NCI-H524 (cell line): ENCODE results near the gene SAMD4B.
"Not testable (repeated sequence)": the region's sequence is repeated elsewhere in the genome, so short reads cannot be mapped to it uniquely, and the experiment has no call there.

Experiments used
- DNase-seq, 2 experiments: peaks; one replicate each; lab custom pipeline; 2025; lab: John Stamatoyannopoulos, UW

SAMD4B gene

GRCh38 chr19:39334444-39334976, 7.7 kb upstream of the SAMD4B start:
- no peak for DNase-seq

GRCh38 chr19:39335168-39335548, 7.1 kb upstream of the SAMD4B start:
- no peak for DNase-seq

GRCh38 chr19:39336483-39336882, 5.7 kb upstream of the SAMD4B start:
- no peak for DNase-seq

DNA sequence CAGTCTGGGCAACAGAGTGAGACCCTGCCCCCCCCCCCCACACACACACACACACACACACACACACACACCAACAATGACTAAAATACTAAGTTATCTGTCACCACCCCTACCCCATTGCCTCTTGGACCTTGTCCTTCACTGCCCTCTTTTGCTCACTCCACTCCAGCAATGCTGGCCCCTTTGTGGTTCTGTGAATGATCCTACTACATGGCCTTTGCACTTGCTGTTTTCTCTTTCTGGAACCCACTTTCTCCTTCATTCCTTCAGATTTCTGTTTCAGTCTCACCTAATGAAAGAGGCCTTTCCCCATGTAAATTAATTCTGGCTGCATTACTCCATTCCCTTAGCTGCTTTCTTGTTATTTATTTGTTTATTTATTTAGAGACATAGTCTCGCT, 2.5 kb upstream of the SAMD4B start:
- DNase-seq: no peak

- DNase-seq: not testable (repeated sequence)
Measured at GRCh38 chr19:39340156-39340555, 2.1 kb upstream of the SAMD4B start.

DNA sequence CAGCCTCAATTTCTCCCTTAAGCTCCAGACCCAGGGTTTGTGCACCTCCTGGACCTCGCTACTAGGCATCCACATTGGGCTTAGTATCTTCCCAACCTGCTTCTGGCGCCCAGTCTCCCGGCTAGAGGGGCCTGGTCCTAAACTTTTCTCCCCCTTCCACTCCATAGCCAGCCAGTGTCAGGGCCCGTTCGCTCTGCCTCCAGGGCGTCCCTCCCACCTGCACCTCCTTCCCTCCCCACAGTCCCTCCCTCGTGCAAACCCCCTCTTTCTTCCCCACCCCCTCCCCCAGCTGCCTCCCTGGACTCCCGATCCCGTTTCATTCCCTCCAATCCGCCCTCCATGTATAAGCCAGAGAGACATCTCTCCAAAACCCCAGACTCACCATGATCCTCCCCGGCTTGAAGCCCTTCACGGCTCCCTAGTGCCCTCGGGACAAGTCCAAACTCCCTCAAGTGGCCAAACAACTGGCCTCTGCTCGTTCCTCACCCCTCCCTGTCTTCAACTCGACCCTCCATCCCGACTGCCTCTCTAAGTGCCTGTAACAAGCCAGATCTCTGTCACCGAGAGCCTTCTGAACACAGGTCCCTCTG, 997 bp upstream of the SAMD4B start:
- DNase-seq: peak in 1 of 2 experiments; percentile 66

DNA sequence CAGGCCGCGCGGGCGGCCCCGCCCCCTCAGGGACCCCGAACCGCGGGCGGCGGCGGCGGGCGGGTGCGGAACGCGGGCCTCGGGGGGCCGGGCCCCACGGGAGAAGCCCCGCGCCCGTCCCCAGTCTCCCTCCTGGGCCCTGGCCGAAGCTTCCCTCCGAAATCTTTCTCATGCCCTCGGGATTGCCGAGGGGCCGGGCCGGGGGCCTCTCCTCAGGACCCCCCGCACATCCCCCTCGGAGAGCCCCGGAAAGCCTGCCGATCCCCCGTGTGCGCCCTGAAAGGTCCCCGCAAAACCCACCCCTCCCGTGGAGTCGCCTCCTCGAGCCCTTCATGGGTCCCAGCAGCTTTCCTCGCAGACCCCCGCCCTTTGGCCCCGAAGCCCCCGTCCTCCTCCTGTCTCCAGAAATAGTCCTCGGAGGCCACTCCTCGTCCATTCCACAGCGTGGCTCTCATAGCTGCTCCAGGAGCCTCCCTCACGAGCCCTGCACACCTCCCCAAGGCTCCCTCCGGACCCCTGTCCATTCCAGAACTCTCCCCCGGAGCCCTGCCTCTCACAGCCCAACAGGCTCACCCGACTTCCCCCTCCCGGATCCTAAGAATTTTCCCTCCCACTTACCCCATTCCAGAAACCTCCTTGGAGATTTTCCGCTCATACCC, 555 bp downstream of the SAMD4B start:
- DNase-seq: no peak

- no peak for DNase-seq
Measured at GRCh38 chr19:39345956-39346355, 3.7 kb downstream of the SAMD4B start.

DNA sequence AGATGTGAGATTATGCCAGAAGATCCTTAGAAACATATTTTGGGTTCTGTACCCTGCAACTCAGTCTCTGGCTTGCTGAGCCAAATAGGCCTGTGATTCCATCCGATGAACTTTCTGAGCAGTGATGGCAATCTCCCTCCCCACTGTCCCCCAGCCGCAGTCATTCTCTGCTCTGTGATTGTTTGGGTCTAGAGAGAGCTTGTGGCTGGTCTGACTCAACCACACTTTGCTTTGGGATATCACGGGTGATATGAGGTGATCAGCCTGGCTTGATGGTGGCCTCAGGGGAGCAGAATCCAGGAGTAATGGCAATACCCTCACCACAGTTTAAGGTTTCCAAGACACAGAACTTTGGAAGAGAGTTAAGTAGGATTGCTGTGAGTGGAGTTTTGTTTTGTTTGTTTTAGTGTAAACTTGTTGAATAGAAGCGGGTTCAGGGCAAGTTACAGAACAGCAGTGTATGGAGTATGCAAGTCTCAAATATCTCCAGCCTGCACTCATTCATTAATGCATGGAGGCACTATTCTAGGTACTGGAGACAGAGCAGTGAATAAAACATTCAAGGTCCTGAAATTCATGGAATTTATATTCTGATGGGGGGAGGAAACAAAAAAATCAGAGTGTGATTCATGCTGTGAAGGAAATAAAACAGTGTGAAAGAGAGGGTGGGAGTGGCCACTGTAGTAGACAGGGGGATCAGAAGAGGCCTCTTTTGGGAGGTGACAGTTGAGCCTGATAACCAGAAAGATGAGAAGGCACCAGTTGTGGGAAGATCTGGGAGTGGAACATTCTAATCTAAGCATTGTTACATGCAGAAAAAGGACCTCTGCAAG, 5.3 kb downstream of the SAMD4B start:
- no peak for DNase-seq

DNA sequence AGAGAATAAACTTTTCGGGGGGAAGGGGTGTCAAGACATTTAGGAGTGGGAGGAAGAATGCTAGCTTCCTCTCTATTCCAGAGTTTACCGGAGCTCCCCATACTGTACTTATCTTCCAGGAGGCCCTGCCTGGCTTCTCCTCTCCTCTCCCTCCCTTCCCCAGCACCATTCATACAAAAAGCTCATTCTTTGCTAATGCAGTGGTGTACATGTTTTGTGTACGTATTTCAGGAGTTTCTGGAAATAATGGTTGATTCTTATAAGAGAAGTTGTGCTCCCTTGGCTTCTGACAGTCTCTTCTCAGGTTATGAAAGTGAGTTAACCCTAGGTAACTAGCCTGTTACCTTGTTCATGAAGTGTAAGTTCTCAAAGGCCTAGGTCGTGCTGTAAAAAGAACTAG, 7.1 kb downstream of the SAMD4B start:
- DNase-seq: no peak

GRCh38 chr19:39350156-39350555, 7.9 kb downstream of the SAMD4B start:
- no peak for DNase-seq

DNA sequence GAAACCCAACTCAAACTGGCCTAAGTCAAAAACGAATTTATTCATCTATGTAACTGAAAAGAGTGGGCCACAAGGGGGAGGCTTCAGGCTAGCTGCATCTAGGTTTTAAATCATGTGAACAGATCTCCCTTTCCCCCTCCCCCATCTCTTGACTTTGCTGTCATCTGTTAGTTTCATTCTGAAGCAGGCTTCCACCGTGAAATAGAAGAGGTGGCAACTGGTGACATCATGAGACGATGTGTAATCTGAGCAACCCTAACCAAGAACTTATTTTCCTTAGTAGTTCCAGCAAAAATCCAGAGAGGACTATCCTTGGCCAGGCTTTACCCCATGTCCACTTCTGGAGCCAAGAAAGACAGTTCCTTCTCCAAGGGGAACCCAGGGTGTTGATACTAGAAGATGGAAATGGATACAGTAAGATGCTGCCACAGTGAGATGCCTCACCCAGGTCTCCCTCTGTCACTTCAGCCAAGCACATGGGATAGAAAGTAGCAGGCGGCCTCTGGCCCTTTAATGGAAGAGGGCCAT, 9.4 kb downstream of the SAMD4B start:
- no peak for DNase-seq

- DNase-seq: no peak
Measured at GRCh38 chr19:39352381-39353255, 10.4 kb downstream of the SAMD4B start.

- DNase-seq: no peak
Measured at GRCh38 chr19:39355253-39355652, 13.0 kb downstream of the SAMD4B start.

DNA sequence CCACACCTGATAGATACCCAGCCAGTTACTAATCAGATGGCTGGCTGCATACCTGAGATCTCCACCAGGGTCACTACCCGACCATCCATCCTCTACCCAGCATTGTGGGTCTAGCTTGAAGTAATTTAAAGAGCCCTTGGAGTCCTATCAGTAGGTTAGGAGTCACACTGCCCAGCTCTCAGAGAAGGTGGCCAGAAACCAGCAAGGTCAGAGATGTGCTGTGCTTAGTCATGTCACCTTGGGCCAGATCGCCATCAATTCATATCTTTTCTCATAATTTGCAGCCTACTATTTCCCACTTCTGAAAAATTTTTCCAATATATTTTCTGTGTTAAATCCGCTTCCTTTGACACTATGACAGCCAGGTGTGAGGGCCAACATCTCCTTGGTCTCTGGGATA, 13.9 kb downstream of the SAMD4B start:
- DNase-seq: no peak

DNA sequence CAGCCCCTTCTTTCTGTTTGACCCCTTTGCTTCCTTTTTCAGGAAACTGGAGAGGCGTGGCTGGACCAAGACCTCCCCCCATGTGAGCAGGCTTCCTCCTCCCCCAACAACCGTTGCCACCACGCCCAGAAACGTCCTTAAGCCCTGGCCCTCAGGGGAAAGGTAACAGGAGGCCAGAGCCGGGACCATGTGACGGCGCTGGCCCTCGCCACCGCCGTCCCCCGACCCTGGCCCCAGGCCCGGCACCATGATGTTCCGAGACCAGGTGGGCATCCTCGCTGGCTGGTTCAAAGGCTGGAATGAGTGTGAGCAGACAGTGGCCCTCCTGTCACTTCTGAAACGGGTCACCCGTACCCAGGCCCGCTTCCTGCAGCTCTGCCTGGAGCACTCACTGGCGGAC, 14.4 kb downstream of the SAMD4B start:
- no peak for DNase-seq

GRCh38 chr19:39359026-39359425, 16.8 kb downstream of the SAMD4B start:
- DNase-seq: no peak

DNA sequence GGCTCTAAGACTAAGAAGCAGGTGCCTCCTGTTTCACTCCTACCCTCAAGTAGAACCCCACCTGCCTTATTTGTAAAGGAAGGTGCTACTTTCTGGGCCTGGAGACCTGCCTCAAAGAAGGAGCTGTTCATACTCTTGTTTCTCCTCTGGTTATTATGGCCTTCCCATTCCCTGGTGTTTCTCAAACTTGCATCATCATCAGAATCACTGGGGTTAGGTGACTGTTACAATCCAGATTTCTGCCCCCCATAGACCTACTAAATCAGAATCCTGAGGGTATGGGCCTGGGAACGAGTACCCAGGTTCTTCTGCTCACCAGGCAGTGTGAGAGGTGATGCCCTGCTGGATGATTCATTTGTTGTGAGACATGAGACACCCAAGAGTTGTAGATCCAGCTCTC, 18.4 kb downstream of the SAMD4B start:
- no peak for DNase-seq

DNA sequence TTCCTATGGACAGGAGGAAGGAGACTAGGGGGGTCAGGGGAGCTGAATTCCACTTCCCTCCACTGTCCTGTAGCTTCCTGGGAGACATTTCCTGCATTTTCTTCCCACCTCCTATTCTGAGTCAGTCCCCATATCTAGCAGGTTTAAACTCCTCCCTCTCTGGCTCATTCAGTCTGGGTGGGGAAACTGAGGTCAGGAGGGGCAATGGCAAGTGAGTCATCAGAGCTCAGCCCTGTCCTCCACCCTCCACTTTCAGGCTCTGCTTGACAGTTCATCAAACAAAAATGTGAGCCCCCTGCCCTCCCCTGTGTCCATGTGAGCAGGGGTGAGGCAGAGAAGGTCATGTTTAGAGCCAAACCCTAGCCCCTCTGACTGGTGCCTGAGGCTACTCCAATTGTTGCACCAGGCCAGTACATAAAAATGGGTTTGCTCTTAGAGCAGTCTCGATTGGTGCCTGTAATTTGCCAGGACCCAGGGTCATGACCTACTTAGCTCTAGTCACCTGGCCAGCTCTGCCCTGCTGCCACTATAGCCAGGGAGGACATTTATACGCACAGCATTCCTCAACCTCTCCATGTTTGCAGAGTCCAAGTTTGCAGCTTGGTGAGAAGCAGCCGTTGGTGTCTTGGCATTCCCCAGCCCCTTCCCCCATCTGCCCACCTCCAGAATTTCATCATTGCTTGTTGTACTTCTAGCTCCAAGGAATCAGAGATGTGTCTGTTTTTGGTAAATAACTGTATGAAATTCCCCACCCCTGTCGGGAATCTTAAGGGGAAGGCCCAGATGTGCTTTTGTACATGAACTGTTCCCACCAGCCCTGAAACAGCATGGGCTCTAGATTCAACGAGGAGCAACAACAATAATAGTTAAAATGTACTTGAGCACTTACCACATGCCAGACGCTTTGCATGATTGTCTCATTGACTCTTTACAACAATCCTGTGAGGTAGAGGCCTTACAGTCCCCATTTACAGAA, 20.7 kb downstream of the SAMD4B start:
- DNase-seq: no peak

DNA sequence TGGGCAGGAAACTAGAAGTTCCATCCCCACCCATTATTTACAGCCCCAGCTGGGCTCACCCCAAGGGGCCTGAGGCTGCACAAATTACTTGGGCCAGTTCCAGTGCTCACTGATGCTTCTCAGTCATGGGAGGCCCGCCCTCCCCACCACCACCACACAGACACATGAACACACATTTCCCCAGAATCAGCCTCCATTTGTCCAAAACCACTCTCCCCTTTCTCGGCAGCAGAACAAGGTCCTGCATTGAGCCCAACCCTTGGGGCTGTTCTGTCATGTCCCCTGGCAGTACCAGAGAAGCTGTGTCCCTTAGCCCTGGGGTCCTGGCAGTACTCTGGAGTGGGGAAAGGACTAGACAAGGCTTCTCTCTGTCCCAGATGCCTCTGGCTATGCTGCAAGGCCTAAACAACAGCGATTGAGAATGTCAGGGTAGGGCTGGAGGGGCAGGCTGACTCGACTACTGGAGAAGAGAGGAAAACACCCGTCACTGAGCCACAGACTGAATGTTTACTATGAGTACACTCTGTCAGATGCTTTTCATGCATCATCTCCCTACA, 21.8 kb downstream of the SAMD4B start:
- DNase-seq: no peak
